Stomach (tissue), 9 donors: Measurements from ENCODE around the gene FAM222A. TPM values are rescaled to one million over a fixed set of nuclear protein-coding genes. Genes with fewer than 3 reads are reported as not detected.

Experiments
- DNase-seq, 2 donors: peaks; one replicate each; pipeline versions ENCODE4 v3.0.0 to v3.0.0-alpha.2; 2013 to 2019
- H3K27ac ChIP-seq, 5 donors: fragments of 200-600 bp in 4 of 5; sonication (generic) in 4 of 5; one replicate each; pipeline ENCODE4 v1.5.1; 2013 to 2019; ENCODE audit warnings: mild to moderate bottlenecking in 1 of 5, moderate library complexity in 1 of 5
- H3K27me3 ChIP-seq, 3 donors: fragments of 200-600 bp; sonication (generic); one replicate each; pipeline ENCODE4 v1.5.1; 2017 to 2019; ENCODE audit warnings: mixed run types in 1 of 3
- H3K36me3 ChIP-seq, 4 donors: fragments of 200-600 bp; sonication (generic); 1 replicate in 3 of 4; 2 replicates in 1 of 4; pipeline ENCODE4 v1.5.1; 2016 to 2019
- H3K4me1 ChIP-seq, 4 donors: fragments of 200-600 bp; sonication (generic); one replicate each; pipeline ENCODE4 v1.5.1; 2016 to 2019
- H3K4me3 ChIP-seq, 4 donors: fragments of 200-600 bp; sonication (generic) in 3 of 4; one replicate each; pipeline ENCODE4 v1.5.1; 2016 to 2019; ENCODE audit warnings: mild to moderate bottlenecking in 1 of 4
- H3K9me3 ChIP-seq, 4 donors: fragments of 200-600 bp; sonication (generic); one replicate each; pipeline ENCODE4 v1.5.1; 2016 to 2019
- CTCF ChIP-seq, 7 experiments: fragments of 450-650 bp in 4 of 7; fragments of 200-600 bp in 3 of 7; sonication (generic) in 3 of 7; IDR thresholded peaks; one replicate each; pipeline ENCODE4 v1.5.1; 2016 to 2019; ENCODE audit warnings: antibody characterized with exemption in 7 of 7, control low read depth in 2 of 7, mild to moderate bottlenecking in 1 of 7
- EP300 ChIP-seq: sonication (generic); formaldehyde crosslinking; IDR thresholded peaks from one replicate; pipeline ENCODE4 v1.6.1; 2017; ENCODE audit warnings: antibody characterized with exemption
- POLR2A ChIP-seq, 4 donors: fragments of 450-650 bp; IDR thresholded peaks; one replicate each; pipeline ENCODE4 v1.6.1; 2016; ENCODE audit warnings: antibody characterized with exemption in 4 of 4, control low read depth in 2 of 4, mild to moderate bottlenecking in 1 of 4, moderate library complexity in 1 of 4
- POLR2AphosphoS5 ChIP-seq, 3 donors: sonication (generic); formaldehyde crosslinking; IDR thresholded peaks; one replicate each; pipeline ENCODE4 v1.6.1; 2016; ENCODE audit warnings: antibody characterized with exemption in 3 of 3
- WGBS, 5 donors: extraction: QIAGEN DNeasy Blood & Tissue Kit in 3 of 5; methylation state at CpG; one replicate each; pipeline versions ENCODE4 v1.1.5 to v1.1.7; 2013 to 2018; 5-methylcytosine and 5-hydroxymethylcytosine counted together
- intact Hi-C: fragments of 100-400 bp; cut with DNase I; formaldehyde crosslinking; loops from one replicate; pipeline ENCODE4 v1.15.1; 2023; ENCODE audit warnings: low total_unique reads
- polyA plus RNA-seq, 3 donors: library from polyadenylated mRNA; stranded (reverse); fragments of 200-250 nt; gene quantifications; one replicate each; pipeline ENCODE4 v1.2.3, GENCODE V29; 2013
- total RNA-seq, 5 donors: library from RNA; depleted of rRNA; stranded (reverse); fragments of >200 nt; gene quantifications; one replicate each; pipeline versions ENCODE4 v1.1.0 to v1.2.3, GENCODE V29; 2014 to 2016
- donor health status: healthy with polysubstance abuse.
- donor health status: Bipolar disorder and iron deficiency.
- donor health status: healthy.

FAM222A gene
- total and polyA plus RNA-seq, 8 donors: 1.7 to 19.7 (median 4.5) TPM

DNA sequence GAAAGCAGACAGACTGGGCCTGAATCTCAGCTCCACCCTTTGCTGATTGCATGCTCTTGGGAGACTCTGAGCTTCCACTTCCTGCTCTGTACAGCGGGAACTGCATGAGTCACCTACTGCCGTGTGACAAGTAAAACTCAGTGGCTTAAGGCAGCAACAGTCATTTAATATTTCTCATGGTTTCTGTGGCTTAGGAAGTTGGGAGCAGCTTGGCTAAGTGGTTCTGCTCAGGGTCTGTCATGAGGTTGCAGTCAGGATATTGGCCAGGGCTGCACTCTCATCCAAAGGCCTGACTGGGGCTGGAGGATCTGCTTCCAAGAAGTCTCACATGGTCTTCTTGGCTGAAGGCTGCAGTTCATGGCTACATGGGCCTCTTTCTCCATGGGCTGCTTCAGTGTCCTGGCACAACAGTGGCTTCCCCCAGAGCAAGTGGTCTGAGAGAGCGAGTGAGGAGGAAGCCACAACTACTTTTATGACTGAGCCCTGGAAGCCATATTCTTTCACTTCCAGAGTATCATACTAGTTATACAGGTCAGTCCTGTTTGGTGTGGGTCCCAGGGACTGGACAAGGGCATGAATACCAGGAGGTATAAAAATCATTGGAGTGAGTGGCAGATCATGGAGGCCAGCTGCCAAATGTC is 49.7 kb downstream of the FAM222A start:
- DNase-seq: peak in 1 of 2 donors; percentile 30
- peaks cover 0 to 16% (median 8%) of the 10 kb centered on the region in 4 donors for H3K4me1 ChIP-seq
- TF ChIP-seq EP300: no peak
- peak in 1 of 3 donors; percentile 15 for TF ChIP-seq POLR2AphosphoS5 (IDR thresholded peaks at IDR 0.05)
- peak overlapping the region in 1 of 5 donors; percentile 22 for H3K27ac ChIP-seq
- H3K4me3 ChIP-seq: no peak overlapping the region
- peaks cover 0 to 8% (median 3%) of the 10 kb centered on the region in 4 donors for H3K9me3 ChIP-seq
- 60 to 82% (median 64%) methylated on average over 3 of the region's 3 CpGs for WGBS, 5 donors
- no peaks in the 10 kb centered on the region for H3K36me3 ChIP-seq
- H3K27me3 ChIP-seq: no peaks in the 10 kb centered on the region
- intact Hi-C loops: no loop called here

GRCh38 chr12:109764123-109764522 is 50.5 kb downstream of the FAM222A start:
- Histone ChIP-seq H3K9me3 (peaks cover 0 to 8% (median 3%) of the 10 kb centered on the region in 4 donors), H3K4me3 (no peak overlapping the region), H3K4me1 (peaks cover 0 to 15% (median 8%) of the 10 kb centered on the region in 4 donors), H3K27me3 (no peaks in the 10 kb centered on the region), H3K27ac (no peak overlapping the region), H3K36me3 (no peaks in the 10 kb centered on the region)
- 83 to 97% (median 90%) methylated on average over 3 of the region's 3 CpGs for WGBS, 5 donors
- peak in 1 of 2 donors; percentile 19 for DNase-seq
- no peak for TF ChIP-seq POLR2AphosphoS5 (IDR thresholded peaks at IDR 0.05)
- no peak for TF ChIP-seq EP300
- TF ChIP-seq POLR2A (IDR thresholded peaks at IDR 0.05): no peak
- intact Hi-C loops: no loop called here

- H3K4me1 ChIP-seq: peaks cover 0 to 10% (median 7%) of the 10 kb centered on the region in 4 donors
- H3K27ac ChIP-seq: no peak overlapping the region
- TF ChIP-seq EP300 (no peak), POLR2AphosphoS5 (IDR thresholded peaks at IDR 0.05) (no peak), POLR2A (IDR thresholded peaks at IDR 0.05) (no peak)
- no peaks in the 10 kb centered on the region for H3K36me3 ChIP-seq
- H3K27me3 ChIP-seq: no peaks in the 10 kb centered on the region
- DNase-seq: peak in 1 of 2 donors; percentile 24
- 86 to 90% (median 87%) methylated on average over 17 to 18 of the region's 18 CpGs for WGBS, 5 donors
- intact Hi-C loops: no loop called here
- no peak overlapping the region for H3K4me3 ChIP-seq
- peaks cover 0 to 8% (median 3%) of the 10 kb centered on the region in 4 donors for H3K9me3 ChIP-seq
Measured at GRCh38 chr12:109764776-109765445, 51.3 kb downstream of the FAM222A start.

DNA sequence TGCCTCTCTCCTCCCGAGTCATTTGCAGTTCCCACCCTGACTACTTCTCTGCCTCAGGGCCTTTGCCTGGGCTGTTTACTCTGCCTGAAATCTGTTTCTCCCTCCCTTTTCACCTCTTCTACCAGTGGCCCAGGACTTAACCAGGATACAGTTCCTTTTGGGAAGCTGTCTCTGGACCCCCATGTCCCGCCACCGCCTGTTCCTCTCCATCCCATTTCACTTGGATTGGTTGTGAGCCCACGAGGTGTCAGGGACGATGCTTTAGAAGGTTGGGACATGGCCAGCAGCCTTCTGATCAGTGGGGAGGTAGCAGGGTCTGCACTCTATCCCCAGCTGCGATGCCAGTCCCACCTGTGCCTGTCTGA is 51.8 kb downstream of the FAM222A start:
- TF ChIP-seq EP300: no peak
- TF ChIP-seq POLR2A (IDR thresholded peaks at IDR 0.05): no peak
- TF ChIP-seq CTCF (IDR thresholded peaks at IDR 0.05): no peak
- TF ChIP-seq POLR2AphosphoS5 (IDR thresholded peaks at IDR 0.05): no peak
- Histone ChIP-seq H3K9me3 (peaks cover 0 to 8% (median 3%) of the 10 kb centered on the region in 4 donors), H3K4me3 (no peak overlapping the region), H3K27me3 (no peaks in the 10 kb centered on the region), H3K4me1 (peaks cover 0 to 5% (median 3%) of the 10 kb centered on the region in 4 donors), H3K36me3 (no peaks in the 10 kb centered on the region), H3K27ac (no peak overlapping the region)
- no peak for DNase-seq
- 79 to 95% (median 94%) methylated on average over 6 of the region's 6 CpGs for WGBS, 5 donors
- intact Hi-C loops: no loop called here

DNA sequence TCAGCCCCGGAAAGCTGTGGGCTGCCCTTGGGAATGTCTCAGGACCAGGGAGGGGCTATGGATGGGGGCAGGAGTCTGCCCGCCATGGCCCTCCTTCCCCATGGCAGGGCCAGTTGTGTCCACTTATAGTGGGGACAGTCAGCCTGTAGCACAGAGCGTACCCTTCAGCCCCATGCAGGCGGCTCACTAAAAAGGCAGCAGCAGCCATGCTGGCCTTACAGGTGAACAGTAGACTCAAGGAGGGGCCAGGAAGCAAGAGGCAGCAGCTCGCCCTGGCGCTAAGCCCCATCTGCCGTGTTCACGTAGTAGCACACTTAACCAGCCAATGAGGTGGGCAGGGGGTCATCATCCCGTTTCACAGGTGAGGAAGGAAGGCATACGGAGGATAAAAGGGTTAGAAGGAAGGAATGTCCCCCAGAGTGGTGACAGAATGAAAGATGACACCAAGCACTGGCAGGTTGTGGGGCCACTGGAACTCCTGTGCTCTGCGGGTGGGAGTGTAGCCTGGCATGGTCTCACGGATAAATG is 52.7 kb downstream of the FAM222A start:
- no peak overlapping the region for H3K4me3 ChIP-seq
- WGBS, 5 donors: 85 to 92% (median 87%) methylated on average over 12 of the region's 12 CpGs
- H3K36me3 ChIP-seq: no peaks in the 10 kb centered on the region
- intact Hi-C loops: no loop called here
- TF ChIP-seq EP300: no peak
- no peak for TF ChIP-seq POLR2A (IDR thresholded peaks at IDR 0.05)
- TF ChIP-seq POLR2AphosphoS5 (IDR thresholded peaks at IDR 0.05): no peak
- TF ChIP-seq CTCF (IDR thresholded peaks at IDR 0.05): no peak
- no peaks in the 10 kb centered on the region for H3K4me1 ChIP-seq
- no peaks in the 10 kb centered on the region for H3K27me3 ChIP-seq
- H3K9me3 ChIP-seq: peaks cover 0 to 8% (median 3%) of the 10 kb centered on the region in 4 donors
- peak; percentile 6 to 9 for DNase-seq
- no peak overlapping the region for H3K27ac ChIP-seq
